NK-92 treated with Interleukin-12 subunit alpha and Interleukin-12 subunit beta, amount 100 ng/mL, for 24 hours (cell line): ENCODE results near the gene TALDO1.
A peak's percentile ranks its signal among the peaks of the same experiment; 100 is the strongest.

Experiments used
- DNase-seq: peaks from one replicate; lab custom pipeline; 2025; lab: John Stamatoyannopoulos, UW

TALDO1 gene

GRCh38 chr11:770642-771616, 23.7 kb downstream of the TALDO1 start:
- no peak for DNase-seq

- no peak for DNase-seq
These were observed 24.4 kb downstream of the TALDO1 start for GRCh38 chr11:771617-772204.

- no peak for DNase-seq
These were observed 25.4 kb downstream of the TALDO1 start for GRCh38 chr11:772429-773390.

GRCh38 chr11:773425-773824, 26.2 kb downstream of the TALDO1 start:
- no peak for DNase-seq

GRCh38 chr11:773830-774229, 26.6 kb downstream of the TALDO1 start:
- no peak for DNase-seq

- no peak for DNase-seq
These were observed 27.8 kb downstream of the TALDO1 start for GRCh38 chr11:774873-775592.

GRCh38 chr11:776263-776560, 28.9 kb downstream of the TALDO1 start:
- no peak for DNase-seq

GRCh38 chr11:776561-777287, 29.5 kb downstream of the TALDO1 start:
- DNase-seq, result peak; percentile 66

GRCh38 chr11:777288-778255, 30.3 kb downstream of the TALDO1 start, which contains the start of gene GATD1:
Gene GATD1, minus strand, starts transcription at chr11:777487. Its CDS starts 25 bp downstream, at chr11:777462.
- DNase-seq, result peak; percentile 89

GRCh38 chr11:778976-779954, 32.0 kb downstream of the TALDO1 start:
- no peak for DNase-seq

GRCh38 chr11:779955-780532, 32.8 kb downstream of the TALDO1 start:
- DNase-seq, result no peak

- DNase-seq, result no peak
These were observed 35.3 kb downstream of the TALDO1 start for GRCh38 chr11:782264-783174.

GRCh38 chr11:783581-784015, 36.3 kb downstream of the TALDO1 start:
- no peak for DNase-seq

GRCh38 chr11:786235-787083, 39.2 kb downstream of the TALDO1 start:
- no peak for DNase-seq

GRCh38 chr11:787084-787675, 39.9 kb downstream of the TALDO1 start:
- no peak for DNase-seq
